Fibroblast of upper back skin (primary cell): ENCODE measurements around the gene MOGAT1.
"Not testable (repeated sequence)": the region's sequence is repeated elsewhere in the genome, so short reads cannot be mapped to it uniquely, and the experiment has no call there.

ENCODE experiments used
- DNase-seq: peaks from one replicate; pipeline ENCODE4 v3.0.0-alpha.2; 2013

MOGAT1 gene

GRCh38 chr2:222747526-222748160 is 76.2 kb downstream of the MOGAT1 start:
- no peak for DNase-seq

GRCh38 chr2:222750533-222750932 is 79.1 kb downstream of the MOGAT1 start:
- DNase-seq: no peak

GRCh38 chr2:222751238-222751637 is 79.8 kb downstream of the MOGAT1 start:
- DNase-seq: no peak

GRCh38 chr2:222751821-222752719 is 80.6 kb downstream of the MOGAT1 start:
- no peak for DNase-seq

GRCh38 chr2:222752746-222753145 is 81.3 kb downstream of the MOGAT1 start:
- DNase-seq: no peak

GRCh38 chr2:222753251-222753824 is 81.9 kb downstream of the MOGAT1 start:
- DNase-seq: peak; percentile 78

GRCh38 chr2:222754324-222754930 is 83.0 kb downstream of the MOGAT1 start:
- no peak for DNase-seq

GRCh38 chr2:222755593-222755992 is 84.1 kb downstream of the MOGAT1 start:
- not testable (repeated sequence) for DNase-seq

GRCh38 chr2:222756362-222756831 is 84.9 kb downstream of the MOGAT1 start:
- DNase-seq: no peak

- DNase-seq: peak; percentile 82
Measured at GRCh38 chr2:222756951-222757650, 85.6 kb downstream of the MOGAT1 start.
